WERI-Rb-1 (cell line): Measurements from ENCODE around the gene SLC29A3.

ENCODE experiments used
- DNase-seq: peaks from one replicate; pipeline ENCODE4 v3.0.0-alpha.2; 2020
- H3K27ac ChIP-seq: fragments of 250-450 bp; sonication (Bioruptor Pico); 2 replicates; pipeline ENCODE4 v1.5.1; 2020; ENCODE audit warnings: mild to moderate bottlenecking, moderate library complexity
- H3K27me3 ChIP-seq: fragments of 250-450 bp; sonication (Bioruptor Pico); 2 replicates; pipeline ENCODE4 v1.5.1; 2021; ENCODE audit warnings: mild to moderate bottlenecking, low read depth, moderate library complexity; ENCODE audit not compliant: insufficient read depth, severe bottlenecking
- H3K36me3 ChIP-seq: fragments of 250-450 bp; sonication (Bioruptor Pico); 2 replicates; pipeline ENCODE4 v1.5.1; 2020; ENCODE audit warnings: mild to moderate bottlenecking, moderate library complexity
- H3K4me3 ChIP-seq: 2 replicates; pipeline ENCODE4 v1.5.1; 2011; ENCODE audit warnings: low read depth, mild to moderate bottlenecking, control low read depth, low read length
- H3K9me3 ChIP-seq: fragments of 250-450 bp; sonication (Bioruptor Pico); 2 replicates; pipeline ENCODE4 v1.5.1; 2021; ENCODE audit warnings: mild to moderate bottlenecking, moderate library complexity; ENCODE audit not compliant: severe bottlenecking
- TF ChIP-seq, protein P1 (sequence below): IDR thresholded peaks from 2 replicates; pipeline ENCODE4 v1.5.1; 2011; ENCODE audit warnings: low read depth, mild to moderate bottlenecking, control low read depth, inconsistent platforms, low read length

SLC29A3 gene

DNA sequence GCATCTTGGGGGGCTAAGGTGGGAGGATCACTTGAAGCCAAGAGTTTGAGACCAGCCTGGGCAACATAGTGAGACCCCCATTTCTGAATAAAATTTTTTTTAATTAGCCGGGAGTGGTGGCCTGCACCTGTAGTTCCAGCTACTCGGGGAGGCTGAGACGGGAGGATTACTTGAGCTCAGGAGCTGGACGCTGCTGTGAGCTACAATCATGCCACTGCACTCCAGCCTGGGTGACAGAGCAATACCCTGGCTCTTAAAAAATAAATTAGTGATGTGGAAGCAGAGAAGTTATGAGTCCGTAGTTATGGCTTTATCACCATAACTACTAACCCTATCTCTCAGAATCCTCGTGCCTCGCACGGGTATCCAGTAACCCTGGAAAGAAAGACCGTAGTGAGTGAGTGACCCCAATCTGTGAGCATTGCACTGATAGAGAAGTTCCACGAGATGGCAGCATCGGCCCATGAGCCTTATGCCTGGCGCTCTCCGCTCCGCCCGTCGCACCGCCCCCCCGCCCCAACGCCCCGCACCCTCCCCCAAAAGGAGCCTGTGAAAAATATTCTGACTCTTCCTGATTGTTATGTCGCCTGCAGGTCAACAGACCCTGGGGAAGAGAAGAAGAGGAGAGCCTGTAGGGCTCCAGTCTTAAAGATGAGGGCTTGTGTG is 4.9 kb upstream of the SLC29A3 start:
- Histone ChIP-seq H3K27ac (peak overlapping the region; percentile 67), H3K36me3 (no peaks in the 10 kb centered on the region), H3K9me3 (no peaks in the 10 kb centered on the region), H3K4me3 (no peak overlapping the region), H3K27me3 (no peaks in the 10 kb centered on the region)
- peak; percentile 54 for DNase-seq
- TF ChIP-seq, protein P1, sequence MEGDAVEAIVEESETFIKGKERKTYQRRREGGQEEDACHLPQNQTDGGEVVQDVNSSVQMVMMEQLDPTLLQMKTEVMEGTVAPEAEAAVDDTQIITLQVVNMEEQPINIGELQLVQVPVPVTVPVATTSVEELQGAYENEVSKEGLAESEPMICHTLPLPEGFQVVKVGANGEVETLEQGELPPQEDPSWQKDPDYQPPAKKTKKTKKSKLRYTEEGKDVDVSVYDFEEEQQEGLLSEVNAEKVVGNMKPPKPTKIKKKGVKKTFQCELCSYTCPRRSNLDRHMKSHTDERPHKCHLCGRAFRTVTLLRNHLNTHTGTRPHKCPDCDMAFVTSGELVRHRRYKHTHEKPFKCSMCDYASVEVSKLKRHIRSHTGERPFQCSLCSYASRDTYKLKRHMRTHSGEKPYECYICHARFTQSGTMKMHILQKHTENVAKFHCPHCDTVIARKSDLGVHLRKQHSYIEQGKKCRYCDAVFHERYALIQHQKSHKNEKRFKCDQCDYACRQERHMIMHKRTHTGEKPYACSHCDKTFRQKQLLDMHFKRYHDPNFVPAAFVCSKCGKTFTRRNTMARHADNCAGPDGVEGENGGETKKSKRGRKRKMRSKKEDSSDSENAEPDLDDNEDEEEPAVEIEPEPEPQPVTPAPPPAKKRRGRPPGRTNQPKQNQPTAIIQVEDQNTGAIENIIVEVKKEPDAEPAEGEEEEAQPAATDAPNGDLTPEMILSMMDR = peak; percentile 88

DNA sequence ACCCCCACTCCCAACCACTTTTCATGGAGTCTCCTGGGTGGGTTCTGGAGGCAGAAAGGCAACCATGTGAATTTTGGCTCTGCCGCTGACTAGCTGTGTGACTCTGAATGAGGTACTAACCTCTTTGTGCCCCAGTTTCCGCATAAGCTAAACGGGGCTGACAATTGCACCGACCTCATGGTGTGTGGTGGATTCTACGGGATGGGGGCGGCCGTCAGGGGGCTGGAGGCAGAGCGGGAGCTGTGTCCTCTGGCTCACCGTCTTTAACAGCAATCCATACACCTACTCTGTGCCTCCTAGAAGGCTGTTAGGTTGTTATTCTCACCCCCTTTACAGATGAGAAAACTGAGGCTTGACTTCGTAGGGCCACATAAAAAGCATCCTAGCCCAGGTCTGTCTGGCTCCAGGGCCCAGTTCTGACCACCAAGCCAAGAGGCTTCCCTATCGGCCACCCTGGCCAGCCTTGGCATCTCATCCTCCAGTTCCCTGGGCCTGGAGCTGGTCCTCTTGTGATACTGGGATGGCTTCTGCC is 4.3 kb upstream of the SLC29A3 start:
- Histone ChIP-seq H3K36me3 (no peaks in the 10 kb centered on the region), H3K4me3 (no peak overlapping the region), H3K27ac (peak overlapping the region; percentile 67), H3K27me3 (no peaks in the 10 kb centered on the region), H3K9me3 (no peaks in the 10 kb centered on the region)
- no peak for DNase-seq
- TF ChIP-seq, protein P1 = no peak

DNA sequence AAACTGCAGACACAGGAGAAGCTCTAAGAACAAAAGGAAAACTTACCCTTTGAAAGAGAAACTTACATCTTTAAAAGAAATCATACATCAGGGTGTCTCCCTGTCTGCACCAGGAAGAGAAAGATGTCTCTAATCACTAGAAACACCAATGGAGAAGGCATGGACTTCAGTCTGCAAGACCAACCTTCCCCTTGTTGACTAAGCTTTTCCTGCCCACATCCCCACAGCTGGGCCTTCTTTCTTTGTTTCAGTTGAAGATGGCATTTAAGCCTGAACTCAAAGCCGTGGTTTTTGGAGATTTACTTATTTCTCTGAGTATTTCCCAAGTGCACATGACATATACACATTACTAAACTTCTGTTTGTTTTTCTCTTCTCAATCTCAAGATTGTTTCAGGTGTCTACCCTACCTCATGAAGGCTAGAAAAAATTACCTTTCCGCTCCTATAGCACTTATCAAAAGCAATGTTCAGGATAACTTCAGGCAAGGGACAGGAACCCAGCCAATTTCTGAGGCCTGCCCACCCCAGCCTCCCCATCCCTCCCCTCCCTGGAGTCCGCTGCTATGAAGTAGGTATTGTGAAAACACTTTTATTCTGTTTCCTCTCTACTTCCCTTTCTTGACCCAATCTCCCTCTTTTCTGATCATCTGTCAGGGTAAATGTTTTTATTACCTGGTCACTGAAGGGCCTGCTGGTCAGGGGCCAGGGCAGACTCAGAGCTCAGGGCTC is 2.8 kb upstream of the SLC29A3 start:
- no peak for DNase-seq
- H3K4me3 ChIP-seq = no peak overlapping the region
- no peaks in the 10 kb centered on the region for H3K9me3 ChIP-seq
- peak overlapping the region; percentile 67 for H3K27ac ChIP-seq
- TF ChIP-seq, protein P1 = no peak
- H3K27me3 ChIP-seq = no peaks in the 10 kb centered on the region
- H3K36me3 ChIP-seq = no peaks in the 10 kb centered on the region; the same call in 1 of the 2 replicates

DNA sequence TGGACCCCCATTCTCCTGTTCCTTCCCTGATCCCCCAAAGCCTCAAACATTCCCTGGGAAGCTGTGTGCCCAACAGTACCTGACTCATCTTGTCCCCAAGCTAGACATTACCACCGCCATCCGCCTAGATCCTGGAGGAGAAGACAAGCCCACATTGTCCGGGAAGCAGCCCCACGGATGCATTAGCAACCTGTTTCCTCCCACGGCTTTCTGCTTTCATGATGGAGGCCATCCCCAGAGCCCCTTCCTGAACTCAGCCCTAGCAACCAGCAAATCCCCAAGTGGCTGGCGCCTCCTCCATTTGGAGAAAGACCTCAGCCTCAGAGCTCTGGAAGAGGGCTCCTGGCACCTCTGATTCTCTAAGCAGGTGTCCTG is 2.3 kb upstream of the SLC29A3 start:
- Histone ChIP-seq H3K27me3 (no peaks in the 10 kb centered on the region), H3K27ac (peak overlapping the region; percentile 33; the same call in 1 of the 2 replicates), H3K4me3 (no peak overlapping the region), H3K36me3 (no peaks in the 10 kb centered on the region; the same call in 1 of the 2 replicates), H3K9me3 (no peaks in the 10 kb centered on the region)
- no peak for DNase-seq
- TF ChIP-seq, protein P1 = no peak

DNA sequence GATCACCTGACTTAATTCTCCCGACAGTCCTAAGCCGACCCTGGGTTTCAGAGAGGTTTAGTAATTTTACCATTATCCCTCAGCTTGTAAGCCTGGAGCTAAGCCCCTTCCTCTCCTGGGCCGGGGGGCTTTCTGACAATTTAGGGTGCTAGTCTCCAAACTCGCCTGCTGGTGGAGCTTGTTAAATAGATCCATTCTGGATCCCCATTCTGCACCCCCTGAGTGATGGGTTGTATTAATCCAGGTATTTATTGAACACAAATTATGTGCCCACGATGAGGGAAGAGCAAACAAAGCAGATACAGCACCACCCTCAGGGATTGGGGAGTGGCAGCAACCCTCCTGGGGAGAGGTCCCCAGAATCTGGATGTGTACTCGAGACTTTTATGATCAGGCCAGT is 1.3 kb upstream of the SLC29A3 start:
- Histone ChIP-seq H3K27ac (no peak overlapping the region), H3K27me3 (no peaks in the 10 kb centered on the region), H3K9me3 (no peaks in the 10 kb centered on the region), H3K4me3 (no peak overlapping the region), H3K36me3 (peaks cover 4% of the 10 kb centered on the region)
- DNase-seq = peak; percentile 33
- TF ChIP-seq, protein P1 = no peak
